ENCODE measurements around the gene GOPC. TPM values are rescaled to one million over a fixed set of nuclear protein-coding genes. Genes with fewer than 3 reads are reported as not detected.
"Not testable (repeated sequence)": the region's sequence is repeated elsewhere in the genome, so short reads cannot be mapped to it uniquely, and the experiment has no call there.

The GOPC gene
- total RNA-seq, 5 donors from 2014 or later (not counting 1 experiment from before 2014, with no cell fraction given) = 20.8 to 30.2 (median 27.5) TPM

GRCh38 chr6:117520603-117521395 lies 81.5 kb downstream of the GOPC start:
- Histone ChIP-seq H3K9me3 (no peaks in the 10 kb centered on the region), H3K4me3 (ENCODE audit: control insufficient read depth in 1 of 2, extremely low read depth in 1 of 2, low read length in 1 of 2) (no peak overlapping the region), H3K27me3 (replicated peaks in 1 of 2; ENCODE audit: control insufficient read depth in 2 of 2, extremely low read depth in 1 of 2, insufficient read depth in 2 of 2, low read length in 1 of 2) (no peaks in the 10 kb centered on the region), H3K4me1 (ENCODE audit: control insufficient read depth in 1 of 2, extremely low read depth in 1 of 2, insufficient read depth in 2 of 2, low read length in 2 of 2) (no peaks in the 10 kb centered on the region), H3K27ac (ENCODE audit: low read length) (no peak overlapping the region), H3K36me3 (ENCODE audit: control insufficient read depth in 2 of 2, extremely low read depth in 1 of 2, insufficient read depth in 1 of 2, low read length in 1 of 2) (no peaks in the 10 kb centered on the region)
- H3K4me1 Mint-ChIP-seq = no peaks in the 10 kb centered on the region
- H3K27ac Mint-ChIP-seq = no peak overlapping the region
- ATAC-seq (replicated peaks in 1 of 4) (no peak), DNase-seq (no peak)
- H3K4me3 Mint-ChIP-seq = no peak overlapping the region
- POLR2A ChIA-PET = no interaction called here
- peaks cover 0 to 3% of the 10 kb centered on the region in 2 donors for H3K27me3 Mint-ChIP-seq
- 100% methylated on average over 2 of the region's 4 CpGs for WGBS (ENCODE audit: insufficient coverage)
- CTCF ChIA-PET = interaction anchor here in 1 of 2 donors (1.6 kb wide), 1 partner anchor 71 kb away, joined by 4 read pairs; no protein-coding TSS in a partner anchor
- no peaks in the 10 kb centered on the region for H3K36me3 Mint-ChIP-seq
- no peaks in the 10 kb centered on the region for H3K9me3 Mint-ChIP-seq

GRCh38 chr6:117518870-117519269 lies 83.4 kb downstream of the GOPC start:
- no peaks in the 10 kb centered on the region for H3K36me3 ChIP-seq (ENCODE audit: control insufficient read depth in 2 of 2, extremely low read depth in 1 of 2, insufficient read depth in 1 of 2, low read length in 1 of 2)
- no peaks in the 10 kb centered on the region for H3K36me3 Mint-ChIP-seq
- H3K9me3 Mint-ChIP-seq = no peaks in the 10 kb centered on the region
- no peak overlapping the region for H3K27ac Mint-ChIP-seq
- peaks cover 3 to 5% of the 10 kb centered on the region in 2 donors for H3K27me3 Mint-ChIP-seq
- no CpG with 5 or more reads among the region's 6 CpGs for WGBS (ENCODE audit: insufficient coverage)
- H3K4me3 ChIP-seq (ENCODE audit: control insufficient read depth in 1 of 2, extremely low read depth in 1 of 2, low read length in 1 of 2) = no peak overlapping the region
- H3K27me3 ChIP-seq (replicated peaks in 1 of 2; ENCODE audit: control insufficient read depth in 2 of 2, extremely low read depth in 1 of 2, insufficient read depth in 2 of 2, low read length in 1 of 2) = peaks cover 0 to 2% of the 10 kb centered on the region in 2 experiments
- CTCF ChIA-PET = interaction anchor here in 1 of 2 donors (1.6 kb wide), 1 partner anchor 69 kb away, joined by 4 read pairs; no protein-coding TSS in a partner anchor
- H3K4me3 Mint-ChIP-seq = no peak overlapping the region
- no peaks in the 10 kb centered on the region for H3K4me1 Mint-ChIP-seq
- POLR2A ChIA-PET = no interaction called here
- ATAC-seq (replicated peaks in 1 of 4) (no peak), DNase-seq (no peak)
- H3K27ac ChIP-seq (ENCODE audit: low read length) = no peak overlapping the region
- no peaks in the 10 kb centered on the region for H3K4me1 ChIP-seq (ENCODE audit: control insufficient read depth in 1 of 2, extremely low read depth in 1 of 2, insufficient read depth in 2 of 2, low read length in 2 of 2)
- no peaks in the 10 kb centered on the region for H3K9me3 ChIP-seq

DNA sequence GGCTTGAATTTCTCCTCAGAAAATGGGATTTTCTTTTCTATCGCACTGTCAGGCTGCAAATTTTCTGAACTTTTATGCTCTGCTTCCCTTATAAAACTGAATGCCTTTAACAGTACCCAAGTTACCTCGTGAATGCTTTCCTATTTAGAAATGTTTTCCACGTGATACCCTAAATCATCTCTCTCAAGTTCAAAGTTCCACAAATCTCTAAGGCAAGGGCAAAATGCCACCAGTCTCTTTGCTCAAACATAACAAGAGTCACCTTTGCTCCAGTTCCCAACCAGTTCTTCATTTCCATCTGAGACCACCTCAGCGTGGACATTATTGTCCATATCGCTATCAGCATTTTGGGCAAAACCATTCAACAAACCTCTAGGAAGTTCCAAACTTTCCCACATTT lies 84.3 kb downstream of the GOPC start:
- H3K27ac Mint-ChIP-seq; H3K27me3 ChIP-seq (replicated peaks in 1 of 2; ENCODE audit: control insufficient read depth in 2 of 2, extremely low read depth in 1 of 2, insufficient read depth in 2 of 2, low read length in 1 of 2); H3K36me3 Mint-ChIP-seq; ATAC-seq (replicated peaks in 1 of 4); DNase-seq; CTCF ChIA-PET; H3K4me1 Mint-ChIP-seq; POLR2A ChIA-PET; H3K9me3 ChIP-seq; H3K27ac ChIP-seq (ENCODE audit: low read length); H3K4me3 ChIP-seq (ENCODE audit: control insufficient read depth in 1 of 2, extremely low read depth in 1 of 2, low read length in 1 of 2); H3K4me3 Mint-ChIP-seq; H3K4me1 ChIP-seq (ENCODE audit: control insufficient read depth in 1 of 2, extremely low read depth in 1 of 2, insufficient read depth in 2 of 2, low read length in 2 of 2); H3K36me3 ChIP-seq (ENCODE audit: control insufficient read depth in 2 of 2, extremely low read depth in 1 of 2, insufficient read depth in 1 of 2, low read length in 1 of 2); H3K27me3 Mint-ChIP-seq; H3K9me3 Mint-ChIP-seq: not testable (repeated sequence)
- WGBS (ENCODE audit: insufficient coverage) = 94% methylated on average over 4 of the region's 5 CpGs

GRCh38 chr6:117515326-117515725 lies 87.0 kb downstream of the GOPC start:
- H3K36me3 ChIP-seq (ENCODE audit: control insufficient read depth in 2 of 2, extremely low read depth in 1 of 2, insufficient read depth in 1 of 2, low read length in 1 of 2) = no peaks in the 10 kb centered on the region
- no peaks in the 10 kb centered on the region for H3K9me3 ChIP-seq
- Mint-ChIP-seq H3K4me1 (no peaks in the 10 kb centered on the region), H3K27ac (no peak overlapping the region), H3K9me3 (no peaks in the 10 kb centered on the region), H3K4me3 (no peak overlapping the region), H3K27me3 (peaks cover 5 to 7% of the 10 kb centered on the region in 2 donors), H3K36me3 (no peaks in the 10 kb centered on the region)
- no peaks in the 10 kb centered on the region for H3K4me1 ChIP-seq (ENCODE audit: control insufficient read depth in 1 of 2, extremely low read depth in 1 of 2, insufficient read depth in 2 of 2, low read length in 2 of 2)
- peaks cover 0 to 2% of the 10 kb centered on the region in 2 experiments for H3K27me3 ChIP-seq (replicated peaks in 1 of 2; ENCODE audit: control insufficient read depth in 2 of 2, extremely low read depth in 1 of 2, insufficient read depth in 2 of 2, low read length in 1 of 2)
- H3K4me3 ChIP-seq (ENCODE audit: control insufficient read depth in 1 of 2, extremely low read depth in 1 of 2, low read length in 1 of 2) = no peak overlapping the region
- CTCF ChIA-PET = interaction anchor here in 1 of 2 donors (0.9 kb wide), 1 partner anchor 66 kb away, joined by 4 read pairs; no protein-coding TSS in a partner anchor
- POLR2A ChIA-PET = no interaction called here
- ATAC-seq (replicated peaks in 1 of 4) = no peak
- DNase-seq = no peak
- no peak overlapping the region for H3K27ac ChIP-seq (ENCODE audit: low read length)

GRCh38 chr6:117514655-117515054 lies 87.7 kb downstream of the GOPC start:
- no peak overlapping the region for H3K4me3 Mint-ChIP-seq
- CTCF ChIA-PET = no interaction called here
- POLR2A ChIA-PET = no interaction called here
- DNase-seq = no peak
- no CpG with 5 or more reads among the region's 1 CpG for WGBS (ENCODE audit: insufficient coverage)
- H3K27ac Mint-ChIP-seq = no peak overlapping the region
- H3K27me3 ChIP-seq (replicated peaks in 1 of 2; ENCODE audit: control insufficient read depth in 2 of 2, extremely low read depth in 1 of 2, insufficient read depth in 2 of 2, low read length in 1 of 2) = peaks cover 0 to 2% of the 10 kb centered on the region in 2 experiments
- H3K4me3 ChIP-seq (ENCODE audit: control insufficient read depth in 1 of 2, extremely low read depth in 1 of 2, low read length in 1 of 2) = no peak overlapping the region
- no peaks in the 10 kb centered on the region for H3K36me3 ChIP-seq (ENCODE audit: control insufficient read depth in 2 of 2, extremely low read depth in 1 of 2, insufficient read depth in 1 of 2, low read length in 1 of 2)
- H3K9me3 ChIP-seq = no peaks in the 10 kb centered on the region
- no peak for ATAC-seq (replicated peaks in 1 of 4)
- H3K4me1 Mint-ChIP-seq = no peaks in the 10 kb centered on the region
- H3K36me3 Mint-ChIP-seq = no peaks in the 10 kb centered on the region
- no peaks in the 10 kb centered on the region for H3K4me1 ChIP-seq (ENCODE audit: control insufficient read depth in 1 of 2, extremely low read depth in 1 of 2, insufficient read depth in 2 of 2, low read length in 2 of 2)
- H3K27ac ChIP-seq (ENCODE audit: low read length) = no peak overlapping the region
- H3K27me3 Mint-ChIP-seq = peaks cover 5 to 10% of the 10 kb centered on the region in 2 donors
- H3K9me3 Mint-ChIP-seq = no peaks in the 10 kb centered on the region

DNA sequence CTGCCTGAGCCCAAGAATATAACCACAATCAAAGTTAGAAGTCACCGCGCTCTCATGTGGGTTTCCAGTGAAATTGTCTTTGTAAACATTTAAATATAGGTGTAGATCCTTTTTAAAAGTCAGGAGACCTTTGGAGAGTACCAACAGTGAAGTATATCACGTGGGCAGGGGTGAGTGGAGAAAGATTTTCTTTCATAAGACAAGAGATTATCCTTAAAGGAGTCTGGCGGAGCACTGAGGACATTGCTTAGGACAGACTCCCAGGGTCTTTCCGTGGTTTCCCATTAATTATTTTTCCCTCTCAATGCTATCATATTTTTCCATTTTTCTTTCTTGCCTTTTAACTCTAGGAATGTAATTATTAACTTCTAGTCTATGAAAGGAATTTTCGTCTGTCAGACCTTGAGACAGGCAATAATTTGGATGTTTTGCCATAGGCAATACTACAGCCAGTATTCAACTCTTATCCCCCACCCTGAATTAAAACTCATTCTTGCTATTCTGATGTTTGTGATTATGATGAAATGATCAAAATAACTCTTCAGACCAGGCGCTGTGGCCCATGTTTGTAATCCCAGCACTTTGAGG lies 88.4 kb downstream of the GOPC start:
- Mint-ChIP-seq H3K27ac (no peak overlapping the region), H3K27me3 (peaks cover 10 to 17% of the 10 kb centered on the region in 2 donors), H3K36me3 (no peaks in the 10 kb centered on the region), H3K4me3 (no peak overlapping the region), H3K4me1 (no peaks in the 10 kb centered on the region), H3K9me3 (no peaks in the 10 kb centered on the region)
- H3K4me3 ChIP-seq (ENCODE audit: control insufficient read depth in 1 of 2, extremely low read depth in 1 of 2, low read length in 1 of 2) = no peak overlapping the region
- DNase-seq = no peak
- WGBS (ENCODE audit: insufficient coverage) = no CpG with 5 or more reads among the region's 7 CpGs
- no peaks in the 10 kb centered on the region for H3K4me1 ChIP-seq (ENCODE audit: control insufficient read depth in 1 of 2, extremely low read depth in 1 of 2, insufficient read depth in 2 of 2, low read length in 2 of 2)
- no peaks in the 10 kb centered on the region for H3K36me3 ChIP-seq (ENCODE audit: control insufficient read depth in 2 of 2, extremely low read depth in 1 of 2, insufficient read depth in 1 of 2, low read length in 1 of 2)
- no peak overlapping the region for H3K27ac ChIP-seq (ENCODE audit: low read length)
- ChIA-PET CTCF (no interaction called here), POLR2A (no interaction called here)
- H3K9me3 ChIP-seq = no peaks in the 10 kb centered on the region
- H3K27me3 ChIP-seq (replicated peaks in 1 of 2; ENCODE audit: control insufficient read depth in 2 of 2, extremely low read depth in 1 of 2, insufficient read depth in 2 of 2, low read length in 1 of 2) = peaks cover 0 to 2% of the 10 kb centered on the region in 2 experiments
- no peak for ATAC-seq (replicated peaks in 1 of 4)

All from T-cell (primary cell).